ENCODE results near the gene CARMIL1.

CARMIL1 gene

DNA sequence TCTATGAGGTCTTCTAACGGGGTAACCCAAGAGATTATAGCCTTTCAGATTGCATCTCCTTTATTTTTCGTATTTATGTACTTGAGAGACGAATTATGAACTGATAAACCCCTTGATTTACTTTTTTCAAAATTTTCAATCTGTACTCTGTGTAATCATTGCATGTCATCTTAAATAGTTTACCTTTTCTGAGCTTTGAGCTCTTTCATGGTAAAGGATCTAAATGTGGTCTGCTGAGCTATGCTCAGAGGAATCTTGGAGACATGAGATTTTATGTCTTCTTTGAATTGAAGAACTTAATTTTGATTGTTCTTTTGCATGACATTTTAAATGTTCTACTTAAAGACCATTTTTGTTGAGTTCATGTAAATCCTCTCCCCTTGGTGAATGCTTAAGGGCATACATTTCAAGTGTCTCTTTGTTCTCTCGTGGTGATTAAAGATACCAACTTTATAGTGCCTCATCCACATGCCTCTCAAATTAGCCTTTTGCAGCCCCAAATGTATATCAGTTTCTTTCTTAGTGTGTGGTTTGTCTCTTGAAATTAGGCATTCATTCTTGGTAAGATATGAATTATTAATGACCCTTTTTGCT, 256.6 kb downstream of the CARMIL1 start:
- no peak for DNase-seq
- TF ChIP-seq CTCF (IDR thresholded peaks at IDR 0.05; ENCODE audit: low read depth, low read length): no peak
- Histone ChIP-seq H3K27me3 (ENCODE audit: insufficient read depth, low read depth, severe bottlenecking) (no peaks in the 10 kb centered on the region), H3K4me3 (ENCODE audit: low read depth, low read length) (no peak overlapping the region), H3K27ac (no peak overlapping the region), H3K9me3 (ENCODE audit: severe bottlenecking) (no peaks in the 10 kb centered on the region), H3K36me3 (no peaks in the 10 kb centered on the region)

GRCh38 chr6:25536781-25537180, 257.6 kb downstream of the CARMIL1 start:
- TF ChIP-seq CTCF (IDR thresholded peaks at IDR 0.05; ENCODE audit: low read depth, low read length): no peak
- H3K9me3 ChIP-seq (ENCODE audit: severe bottlenecking): peaks cover 3% of the 10 kb centered on the region
- no peak overlapping the region for H3K4me3 ChIP-seq (ENCODE audit: low read depth, low read length)
- DNase-seq: no peak
- no peak overlapping the region for H3K27ac ChIP-seq
- H3K36me3 ChIP-seq: no peaks in the 10 kb centered on the region
- H3K27me3 ChIP-seq (ENCODE audit: insufficient read depth, low read depth, severe bottlenecking): no peaks in the 10 kb centered on the region

DNA sequence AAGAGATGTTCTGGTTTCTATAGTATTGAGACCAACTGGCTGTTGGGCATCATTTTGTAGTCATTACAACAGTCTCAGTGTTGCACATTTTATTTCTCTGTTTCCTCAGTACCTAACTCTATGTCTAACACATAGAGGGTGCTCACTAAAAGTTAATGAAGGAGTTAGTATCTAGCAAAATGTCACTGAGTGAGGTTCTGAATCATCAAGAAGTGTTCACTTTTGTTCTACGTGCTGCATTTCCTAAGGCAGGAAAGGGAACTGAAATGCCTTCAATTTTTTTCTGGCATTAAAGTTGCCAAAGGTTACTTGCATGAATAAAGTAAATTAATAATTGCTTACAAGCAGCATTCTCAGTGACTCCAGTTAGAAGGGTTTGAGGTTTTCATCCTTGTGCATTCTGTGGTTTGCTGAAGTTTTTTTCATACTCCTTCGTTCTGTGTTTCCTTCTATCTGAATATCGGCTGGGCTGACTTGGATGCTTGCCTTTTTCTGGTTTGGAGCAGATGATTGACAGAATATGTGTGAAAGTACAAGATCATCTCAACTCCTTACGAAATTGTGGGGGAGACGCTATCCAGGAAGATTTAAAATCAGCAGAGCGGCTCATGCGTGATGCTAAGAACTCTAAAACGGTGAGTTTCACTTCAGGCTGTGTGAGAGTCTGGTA, 258.3 kb downstream of the CARMIL1 start:
- Histone ChIP-seq H3K9me3 (ENCODE audit: severe bottlenecking) (peaks cover 3% of the 10 kb centered on the region), H3K36me3 (no peaks in the 10 kb centered on the region), H3K4me3 (ENCODE audit: low read depth, low read length) (no peak overlapping the region), H3K27ac (no peak overlapping the region), H3K27me3 (ENCODE audit: insufficient read depth, low read depth, severe bottlenecking) (no peaks in the 10 kb centered on the region)
- TF ChIP-seq CTCF (IDR thresholded peaks at IDR 0.05; ENCODE audit: low read depth, low read length): no peak
- no peak for DNase-seq

- no peak for TF ChIP-seq CTCF (IDR thresholded peaks at IDR 0.05; ENCODE audit: low read depth, low read length)
- Histone ChIP-seq H3K36me3 (no peaks in the 10 kb centered on the region), H3K4me3 (ENCODE audit: low read depth, low read length) (no peak overlapping the region), H3K27me3 (ENCODE audit: insufficient read depth, low read depth, severe bottlenecking) (no peaks in the 10 kb centered on the region), H3K9me3 (ENCODE audit: severe bottlenecking) (peaks cover 3% of the 10 kb centered on the region), H3K27ac (no peak overlapping the region)
- no peak for DNase-seq
Measured at GRCh38 chr6:25541228-25541627, 262.1 kb downstream of the CARMIL1 start.

DNA sequence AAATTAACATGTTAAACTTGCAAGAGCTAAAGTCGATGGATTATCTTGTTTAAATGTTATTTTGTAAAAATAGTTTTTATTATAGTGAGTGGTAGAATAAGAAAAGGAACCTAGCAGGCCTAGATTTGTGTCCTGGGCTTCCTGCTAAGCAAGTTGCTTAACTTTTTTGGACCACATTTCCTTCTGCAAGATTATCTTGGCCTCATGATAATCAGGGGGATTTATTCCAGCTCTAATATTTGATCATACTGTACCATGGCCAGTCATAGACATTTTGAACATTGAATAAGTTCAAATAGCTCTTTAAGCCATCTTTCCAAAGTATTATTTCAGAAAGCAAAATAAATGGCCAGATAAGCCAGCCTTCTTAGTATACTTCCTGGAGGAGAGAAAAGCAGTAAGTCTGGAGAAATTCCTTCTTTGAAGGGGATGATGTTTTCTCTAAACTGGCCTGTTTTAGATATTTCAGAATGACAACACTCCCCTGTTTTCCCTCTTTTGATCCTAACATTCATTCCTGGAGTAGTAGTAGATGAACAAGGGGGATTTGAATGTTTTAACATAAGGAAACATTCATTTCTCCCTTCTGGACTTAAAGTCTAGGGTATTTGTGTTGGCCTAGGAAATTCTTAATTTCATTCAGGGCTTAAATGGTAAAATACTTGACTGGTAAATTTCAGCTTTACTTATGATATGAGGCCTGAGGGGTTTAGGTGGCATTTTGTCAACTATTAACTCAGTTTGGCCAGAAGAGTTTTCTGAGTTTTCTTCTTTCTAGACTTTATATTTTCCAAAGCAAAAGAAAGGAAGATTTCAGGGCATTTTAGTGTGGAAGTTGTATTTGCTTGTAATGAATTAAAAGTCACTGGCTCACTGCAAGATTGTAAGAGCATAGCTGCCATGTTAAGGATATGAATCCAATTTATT, 264.1 kb downstream of the CARMIL1 start:
- DNase-seq: no peak
- Histone ChIP-seq H3K27ac (no peak overlapping the region), H3K27me3 (ENCODE audit: insufficient read depth, low read depth, severe bottlenecking) (no peaks in the 10 kb centered on the region), H3K4me3 (ENCODE audit: low read depth, low read length) (no peak overlapping the region), H3K9me3 (ENCODE audit: severe bottlenecking) (peaks cover 3% of the 10 kb centered on the region), H3K36me3 (no peaks in the 10 kb centered on the region)
- no peak for TF ChIP-seq CTCF (IDR thresholded peaks at IDR 0.05; ENCODE audit: low read depth, low read length)
